ENCODE data around the gene CNTNAP2. TPM values are rescaled to one million over a fixed set of nuclear protein-coding genes. Genes with fewer than 3 reads are reported as not detected.

The CNTNAP2 gene
- total and polyA plus RNA-seq, 2 experiments from 2014 or later: not detected

DNA sequence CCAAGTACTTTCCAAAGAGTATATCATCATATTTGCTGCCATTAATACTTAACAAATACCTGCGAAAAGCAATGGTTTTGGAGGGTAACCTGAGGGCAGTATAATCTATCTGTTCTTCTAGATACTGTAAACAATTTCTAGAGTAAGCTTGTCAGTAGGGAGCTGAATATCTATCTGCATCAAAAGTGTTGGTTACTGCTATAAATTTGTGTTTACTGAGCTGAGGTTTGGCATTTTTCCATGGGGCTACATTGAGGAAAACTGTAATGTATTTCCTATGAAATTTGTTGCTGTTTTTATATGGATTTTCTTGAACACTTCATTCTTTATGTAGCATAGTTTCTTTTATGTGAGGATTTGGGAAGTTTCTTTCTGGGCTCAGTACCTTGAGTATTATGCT is 913.4 kb downstream of the CNTNAP2 start:
- Histone ChIP-seq H3K9ac (no peak overlapping the region), H3K4me2 (ENCODE audit: unreplicated experiment) (no peak overlapping the region), H3K4me1 (ENCODE audit: insufficient read depth) (no peaks in the 10 kb centered on the region), H3K9me2 (ENCODE audit: insufficient read depth) (no peaks in the 10 kb centered on the region), H4K20me1 (ENCODE audit: insufficient read depth) (no peaks in the 10 kb centered on the region), H3K36me3 (ENCODE audit: low read depth) (no peaks in the 10 kb centered on the region), H3K4me3 (no peak overlapping the region), H3K27ac (no peak overlapping the region), H3K27me3 (replicated peaks; ENCODE audit: insufficient read depth) (no peaks in the 10 kb centered on the region), H3F3A (ENCODE audit: insufficient read depth) (no peaks in the 10 kb centered on the region), H3K79me2 (ENCODE audit: insufficient read depth) (no peaks in the 10 kb centered on the region), H3K9me3 (ENCODE audit: low read depth) (no peaks in the 10 kb centered on the region), H2AFZ (no peak overlapping the region)
- in situ Hi-C loops (cut with MboI): no loop called here
- 43% methylated on average over 1 of the region's 1 CpG for WGBS, 2 experiments (ENCODE audit: low coverage in 1 of 2, low lambda C conversion rate in 2 of 2, missing lambda C conversion rate in 2 of 2)
- no peak for DNase-seq
- no peak for TF ChIP-seq EZH2 (IDR thresholded peaks at IDR 0.05; ENCODE audit: insufficient read depth, poor library complexity, severe bottlenecking)
- TF ChIP-seq EZH2phosphoT487 (IDR thresholded peaks at IDR 0.05; ENCODE audit: insufficient read depth, low read depth): no peak

DNA sequence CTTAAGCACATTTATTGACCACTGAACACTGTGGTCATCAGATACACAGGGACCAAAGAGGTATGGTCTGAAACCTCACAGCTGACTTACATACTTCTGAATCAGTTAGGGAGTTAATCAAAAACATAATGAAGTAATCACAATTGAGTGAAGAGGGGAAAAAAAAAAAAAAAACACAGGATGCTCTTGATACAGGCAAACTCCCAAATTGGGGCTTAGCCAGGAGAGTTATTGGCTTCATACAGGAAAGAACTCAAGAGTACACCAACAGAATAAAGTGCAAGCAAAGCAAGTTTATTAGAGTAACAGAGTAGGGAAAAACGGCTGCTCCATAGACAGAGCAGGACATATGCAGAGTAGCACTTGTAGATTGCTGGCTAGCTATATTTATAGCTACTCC is 917.0 kb downstream of the CNTNAP2 start:
- no peak overlapping the region for H3K27ac ChIP-seq
- no peaks in the 10 kb centered on the region for H3F3A ChIP-seq (ENCODE audit: insufficient read depth)
- no peak overlapping the region for H2AFZ ChIP-seq
- no peaks in the 10 kb centered on the region for H3K36me3 ChIP-seq (ENCODE audit: low read depth)
- no peak overlapping the region for H3K4me3 ChIP-seq
- H3K9ac ChIP-seq: no peak overlapping the region
- H3K27me3 ChIP-seq (replicated peaks; ENCODE audit: insufficient read depth): no peaks in the 10 kb centered on the region
- H3K4me2 ChIP-seq (ENCODE audit: unreplicated experiment): no peak overlapping the region
- WGBS, 2 experiments (ENCODE audit: low coverage in 1 of 2, low lambda C conversion rate in 2 of 2, missing lambda C conversion rate in 2 of 2): 0 to 4% methylated on average over 1 of the region's 1 CpG
- no peaks in the 10 kb centered on the region for H3K9me3 ChIP-seq (ENCODE audit: low read depth)
- H3K79me2 ChIP-seq (ENCODE audit: insufficient read depth): no peaks in the 10 kb centered on the region
- no peaks in the 10 kb centered on the region for H3K9me2 ChIP-seq (ENCODE audit: insufficient read depth)
- DNase-seq: no peak
- TF ChIP-seq EZH2 (IDR thresholded peaks at IDR 0.05; ENCODE audit: insufficient read depth, poor library complexity, severe bottlenecking) (no peak), EZH2phosphoT487 (IDR thresholded peaks at IDR 0.05; ENCODE audit: insufficient read depth, low read depth) (no peak)
- in situ Hi-C loops (cut with MboI): no loop called here
- no peaks in the 10 kb centered on the region for H4K20me1 ChIP-seq (ENCODE audit: insufficient read depth)
- no peaks in the 10 kb centered on the region for H3K4me1 ChIP-seq (ENCODE audit: insufficient read depth)

DNA sequence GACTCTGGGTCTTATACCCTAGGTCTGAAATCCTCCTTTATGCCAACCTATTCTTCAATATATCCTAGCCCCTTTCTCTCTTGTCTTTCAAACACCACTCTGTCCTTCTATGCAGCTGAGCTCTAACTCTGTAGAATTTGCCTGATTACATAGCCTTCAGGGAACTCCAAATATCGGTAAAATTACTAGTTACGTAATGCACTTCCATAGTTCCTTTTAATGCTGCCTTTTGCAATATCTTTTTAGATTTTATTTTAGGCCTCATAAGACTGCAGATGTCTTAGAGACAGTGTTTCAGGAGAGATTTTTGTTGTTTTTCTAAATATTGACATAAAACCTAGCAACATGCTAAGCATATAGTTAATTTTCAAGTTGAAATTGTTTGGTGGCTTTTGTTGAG is 924.8 kb downstream of the CNTNAP2 start:
- no peaks in the 10 kb centered on the region for H3K9me2 ChIP-seq (ENCODE audit: insufficient read depth)
- H3K4me3 ChIP-seq: no peak overlapping the region
- TF ChIP-seq EZH2 (IDR thresholded peaks at IDR 0.05; ENCODE audit: insufficient read depth, poor library complexity, severe bottlenecking) (no peak), EZH2phosphoT487 (IDR thresholded peaks at IDR 0.05; ENCODE audit: insufficient read depth, low read depth) (no peak)
- H3K36me3 ChIP-seq (ENCODE audit: low read depth): no peaks in the 10 kb centered on the region
- no peak overlapping the region for H3K9ac ChIP-seq
- no peak overlapping the region for H2AFZ ChIP-seq
- H3K79me2 ChIP-seq (ENCODE audit: insufficient read depth): no peaks in the 10 kb centered on the region
- H3F3A ChIP-seq (ENCODE audit: insufficient read depth): no peaks in the 10 kb centered on the region
- in situ Hi-C loops (cut with MboI): no loop called here
- WGBS, 2 experiments (ENCODE audit: low coverage in 1 of 2, low lambda C conversion rate in 2 of 2, missing lambda C conversion rate in 2 of 2): 64 to 78% methylated on average over 2 of the region's 2 CpGs
- H3K9me3 ChIP-seq (ENCODE audit: low read depth): no peaks in the 10 kb centered on the region
- no peaks in the 10 kb centered on the region for H4K20me1 ChIP-seq (ENCODE audit: insufficient read depth)
- H3K4me2 ChIP-seq (ENCODE audit: unreplicated experiment): no peak overlapping the region
- no peak overlapping the region for H3K27ac ChIP-seq
- no peaks in the 10 kb centered on the region for H3K4me1 ChIP-seq (ENCODE audit: insufficient read depth)
- DNase-seq: no peak
- no peaks in the 10 kb centered on the region for H3K27me3 ChIP-seq (replicated peaks; ENCODE audit: insufficient read depth)

DNA sequence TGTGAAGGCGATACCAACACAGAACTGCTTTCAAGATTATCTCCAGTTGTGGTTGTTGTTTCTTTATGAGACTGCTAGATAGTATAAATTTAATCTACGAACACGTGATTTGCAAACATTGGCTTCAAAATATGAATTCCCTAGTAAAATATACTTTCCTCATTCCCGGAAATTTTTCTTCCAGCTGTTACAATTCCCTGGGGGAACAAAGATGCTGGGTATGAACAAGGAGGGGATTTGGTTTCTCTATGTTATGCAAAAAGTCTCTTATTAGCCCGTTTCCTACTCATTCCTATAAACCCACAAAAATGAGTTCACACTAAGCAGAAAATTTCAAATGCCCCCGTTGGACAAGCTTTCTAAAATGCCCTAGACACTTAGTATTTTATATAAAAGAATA is 928.3 kb downstream of the CNTNAP2 start:
- H3K27me3 ChIP-seq (replicated peaks; ENCODE audit: insufficient read depth): no peaks in the 10 kb centered on the region
- 18 to 21% methylated on average over 6 of the region's 6 CpGs for WGBS, 2 experiments (ENCODE audit: low coverage in 1 of 2, low lambda C conversion rate in 2 of 2, missing lambda C conversion rate in 2 of 2)
- H3K4me1 ChIP-seq (ENCODE audit: insufficient read depth): no peaks in the 10 kb centered on the region
- no peaks in the 10 kb centered on the region for H3K9me2 ChIP-seq (ENCODE audit: insufficient read depth)
- no peaks in the 10 kb centered on the region for H4K20me1 ChIP-seq (ENCODE audit: insufficient read depth)
- in situ Hi-C loops (cut with MboI): no loop called here
- H3K9me3 ChIP-seq (ENCODE audit: low read depth): no peaks in the 10 kb centered on the region
- no peak overlapping the region for H3K4me2 ChIP-seq (ENCODE audit: unreplicated experiment)
- H3K27ac ChIP-seq: no peak overlapping the region
- no peak overlapping the region for H2AFZ ChIP-seq
- H3K9ac ChIP-seq: no peak overlapping the region
- no peaks in the 10 kb centered on the region for H3K79me2 ChIP-seq (ENCODE audit: insufficient read depth)
- TF ChIP-seq EZH2phosphoT487 (IDR thresholded peaks at IDR 0.05; ENCODE audit: insufficient read depth, low read depth): no peak
- TF ChIP-seq EZH2 (IDR thresholded peaks at IDR 0.05; ENCODE audit: insufficient read depth, poor library complexity, severe bottlenecking): no peak
- H3F3A ChIP-seq (ENCODE audit: insufficient read depth): no peaks in the 10 kb centered on the region
- H3K4me3 ChIP-seq: no peak overlapping the region
- H3K36me3 ChIP-seq (ENCODE audit: low read depth): no peaks in the 10 kb centered on the region
- DNase-seq: no peak

DNA sequence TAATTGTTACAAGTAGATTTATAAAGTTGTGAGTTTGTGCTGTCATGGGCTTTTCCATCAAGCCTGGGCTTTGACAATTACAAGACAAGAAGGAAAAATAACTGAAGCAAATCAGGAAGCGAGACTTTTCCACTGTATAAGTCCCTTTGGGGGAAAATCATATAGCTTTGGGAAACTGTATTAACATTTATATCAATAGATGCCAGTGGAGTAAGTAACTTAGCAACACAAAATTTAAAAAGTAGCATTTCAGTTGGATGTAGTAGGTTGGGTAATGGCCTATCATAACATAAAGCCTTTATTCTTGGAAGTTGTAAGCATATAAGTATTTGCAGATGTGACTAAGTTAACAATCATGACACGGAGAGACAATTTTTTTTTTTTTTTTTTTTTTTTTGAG is 931.1 kb downstream of the CNTNAP2 start:
- no peaks in the 10 kb centered on the region for H4K20me1 ChIP-seq (ENCODE audit: insufficient read depth)
- TF ChIP-seq EZH2 (IDR thresholded peaks at IDR 0.05; ENCODE audit: insufficient read depth, poor library complexity, severe bottlenecking) (no peak), EZH2phosphoT487 (IDR thresholded peaks at IDR 0.05; ENCODE audit: insufficient read depth, low read depth) (no peak)
- no peak for DNase-seq
- no peaks in the 10 kb centered on the region for H3K9me2 ChIP-seq (ENCODE audit: insufficient read depth)
- H3F3A ChIP-seq (ENCODE audit: insufficient read depth): no peaks in the 10 kb centered on the region
- WGBS, 2 experiments (ENCODE audit: low coverage in 1 of 2, low lambda C conversion rate in 2 of 2, missing lambda C conversion rate in 2 of 2): 3 to 13% methylated on average over 2 of the region's 2 CpGs
- H3K4me3 ChIP-seq: no peak overlapping the region
- no peak overlapping the region for H3K4me2 ChIP-seq (ENCODE audit: unreplicated experiment)
- no peak overlapping the region for H3K9ac ChIP-seq
- H2AFZ ChIP-seq: no peak overlapping the region
- no peak overlapping the region for H3K27ac ChIP-seq
- in situ Hi-C loops (cut with MboI): no loop called here
- no peaks in the 10 kb centered on the region for H3K9me3 ChIP-seq (ENCODE audit: low read depth)
- no peaks in the 10 kb centered on the region for H3K79me2 ChIP-seq (ENCODE audit: insufficient read depth)
- H3K36me3 ChIP-seq (ENCODE audit: low read depth): no peaks in the 10 kb centered on the region
- no peaks in the 10 kb centered on the region for H3K27me3 ChIP-seq (replicated peaks; ENCODE audit: insufficient read depth)
- H3K4me1 ChIP-seq (ENCODE audit: insufficient read depth): no peaks in the 10 kb centered on the region

Measured in GM23248 (cell line).